CD14-positive monocyte (primary cell): ENCODE measurements around the gene RAB11A. TPM values are rescaled to one million over a fixed set of nuclear protein-coding genes. Genes with fewer than 3 reads are reported as not detected.

Experiments used
- DNase-seq, 3 donors: peaks; one replicate each; pipeline ENCODE4 v3.0.0-alpha.2; 2011 to 2022
- H2AFZ ChIP-seq: 2 replicates; pipeline ENCODE4 v1.6.0; 2012; ENCODE audit warnings: mild to moderate bottlenecking, low read depth, low read length, inconsistent platforms; ENCODE audit not compliant: insufficient read depth, poor library complexity, severe bottlenecking
- H3K27ac ChIP-seq, 2 donors: 1 replicate in 1 of 2; 2 replicates in 1 of 2; pipeline ENCODE4 v1.5.1; 2012 to 2013; ENCODE audit warnings: low read length in 2 of 2, control low read depth in 1 of 2, inconsistent platforms in 1 of 2, low read depth in 1 of 2, mild to moderate bottlenecking in 1 of 2
- H3K27me3 ChIP-seq, 2 donors: one replicate each; pipeline versions ENCODE4 v1.6.0 to v1.6.1; 2011 to 2013; ENCODE audit warnings: low read length in 2 of 2; ENCODE audit not compliant: control insufficient read depth in 2 of 2, insufficient read depth in 2 of 2
- H3K36me3 ChIP-seq, 2 donors: replicated peaks in 1 of 2; 1 replicate in 1 of 2; 2 replicates in 1 of 2; pipeline versions ENCODE4 v1.5.1 to v1.6.1; 2012 to 2013; ENCODE audit warnings: low read length in 2 of 2, control low read depth in 1 of 2, inconsistent platforms in 1 of 2, mild to moderate bottlenecking in 1 of 2; ENCODE audit not compliant: insufficient read depth in 2 of 2, control insufficient read depth in 1 of 2
- H3K4me1 ChIP-seq, 2 donors: 1 replicate in 1 of 2; 2 replicates in 1 of 2; pipeline versions ENCODE4 v1.5.1 to v1.6.1; 2012 to 2013; ENCODE audit warnings: low read length in 2 of 2, control low read depth in 1 of 2, inconsistent platforms in 1 of 2, mild to moderate bottlenecking in 1 of 2, moderate library complexity in 1 of 2; ENCODE audit not compliant: insufficient read depth in 2 of 2, control insufficient read depth in 1 of 2
- H3K4me2 ChIP-seq: replicated peaks from 2 replicates; pipeline ENCODE3; 2012; ENCODE audit warnings: low read length, moderate library complexity, mild to moderate bottlenecking; ENCODE audit not compliant: poor library complexity, severe bottlenecking; ENCODE audit errors: extremely low read depth
- H3K4me3 ChIP-seq, 3 experiments: fragments of 200-600 bp in 1 of 3; sonication (generic) in 1 of 3; replicated peaks in 1 of 3; 1 replicate in 2 of 3; 2 replicates in 1 of 3; pipeline ENCODE4 v1.5.1; 2011 to 2013; ENCODE audit warnings: low read length in 3 of 3, mild to moderate bottlenecking in 3 of 3, control low read depth in 2 of 3, low read depth in 2 of 3, inconsistent platforms in 1 of 3, moderate library complexity in 1 of 3
- H3K79me2 ChIP-seq: 2 replicates; pipeline ENCODE4 v1.6.0; 2012; ENCODE audit warnings: mild to moderate bottlenecking, control low read depth, inconsistent platforms, low read length, moderate library complexity; ENCODE audit not compliant: insufficient read depth
- H3K9ac ChIP-seq: 2 replicates; pipeline ENCODE4 v1.6.0; 2017; ENCODE audit warnings: low read length, mild to moderate bottlenecking; ENCODE audit not compliant: insufficient read depth, poor library complexity, severe bottlenecking
- H3K9me3 ChIP-seq, 2 donors: replicated peaks in 1 of 2; 1 replicate in 1 of 2; 2 replicates in 1 of 2; pipeline versions ENCODE4 v1.5.1 to v1.6.1; 2012 to 2013; ENCODE audit warnings: low read length in 2 of 2, control low read depth in 1 of 2; ENCODE audit not compliant: control insufficient read depth in 1 of 2, insufficient read depth in 1 of 2
- H4K20me1 ChIP-seq: 2 replicates; pipeline ENCODE4 v1.6.0; 2012; ENCODE audit warnings: mild to moderate bottlenecking, low read length, control low read depth, moderate library complexity; ENCODE audit not compliant: insufficient read depth
- H3K27ac Mint-ChIP-seq, 7 donors: one replicate each; pipeline ENCODE4 v1.8.0; 2020; ENCODE audit warnings: mild to moderate bottlenecking in 7 of 7, mixed read lengths in 7 of 7, moderate library complexity in 6 of 7, inconsistent platforms in 2 of 7
- H3K27me3 Mint-ChIP-seq, 3 donors: one replicate each; pipeline ENCODE4 v1.8.0; 2021 to 2022; ENCODE audit warnings: low read depth in 3 of 3, mild to moderate bottlenecking in 3 of 3, mixed read lengths in 3 of 3, moderate library complexity in 3 of 3, inconsistent platforms in 1 of 3
- H3K36me3 Mint-ChIP-seq, 2 donors: one replicate each; pipeline ENCODE4 v1.8.0; 2020; ENCODE audit warnings: mixed read lengths in 2 of 2, inconsistent platforms in 1 of 2, mild to moderate bottlenecking in 1 of 2
- H3K4me1 Mint-ChIP-seq: one replicate; pipeline ENCODE4 v1.8.0; 2020; ENCODE audit warnings: mild to moderate bottlenecking, mixed read lengths
- H3K4me3 Mint-ChIP-seq, 2 donors: one replicate each; pipeline ENCODE4 v1.8.0; 2020; ENCODE audit warnings: mild to moderate bottlenecking in 2 of 2, mixed read lengths in 2 of 2, moderate library complexity in 1 of 2
- H3K9me3 Mint-ChIP-seq, 7 donors: one replicate each; pipeline ENCODE4 v1.8.0; 2020 to 2022; ENCODE audit warnings: mixed read lengths in 7 of 7, mild to moderate bottlenecking in 6 of 7, moderate library complexity in 6 of 7, inconsistent platforms in 2 of 7
- WGBS: methylation state at CpG from one replicate; pipeline ENCODE4 v1.1.5; 2013; ENCODE audit warnings: missing lambda C conversion rate; ENCODE audit not compliant: insufficient coverage; 5-methylcytosine and 5-hydroxymethylcytosine counted together
- intact Hi-C, 2 donors: fragments of 100-400 bp; cut with micrococcal nuclease; formaldehyde crosslinking; loops; one replicate each; pipeline versions ENCODE4 v1.15.0 to v1.15.1; 2023
- polyA plus RNA-seq, 3 donors: library from polyadenylated mRNA; depleted of rRNA in 1 of 3; unstranded in 2 of 3; stranded (reverse) in 1 of 3; fragments of 300-500 nt in 2 of 3; fragments of >200 nt in 1 of 3; fragmentation: Illumina TruSeq in 2 of 3; gene quantifications; 1 replicate in 2 of 3; 2 replicates in 1 of 3; pipeline ENCODE4 v1.2.3, GENCODE V29; 2012 to 2021
- TF ChIP-seq, protein P1 (sequence below): fragments of 200-600 bp; IDR thresholded peaks from one replicate; pipeline ENCODE4 v1.8.0; 2022; ENCODE audit warnings: antibody characterized with exemption, mild to moderate bottlenecking

RAB11A gene
- polyA plus RNA-seq, 3 donors, result 180 to 310 (median 300) TPM

DNA sequence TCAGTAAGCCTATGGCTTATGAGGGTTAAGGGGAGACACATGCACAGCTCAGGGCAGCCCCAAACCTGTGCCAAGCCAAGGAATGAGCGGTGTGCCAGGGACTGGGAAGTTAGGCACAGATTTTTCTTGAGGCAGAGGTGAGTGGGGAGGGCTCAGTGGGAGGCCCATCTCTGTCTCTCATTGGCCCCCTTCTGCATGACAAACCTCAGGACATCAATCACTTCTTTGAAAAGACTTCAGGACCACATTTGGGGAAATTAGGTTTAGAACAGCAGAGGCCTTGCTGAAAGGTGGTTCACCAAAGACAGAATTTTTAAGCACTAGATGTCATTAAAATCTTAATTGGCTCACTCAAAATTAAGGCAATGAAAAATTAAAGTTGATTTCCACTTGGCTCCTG, 57.2 kb downstream of the RAB11A start:
- H2AFZ ChIP-seq, result no peak overlapping the region
- no peak overlapping the region for H3K27ac ChIP-seq
- H3K79me2 ChIP-seq, result no peaks in the 10 kb centered on the region
- no peaks in the 10 kb centered on the region for H3K9me3 Mint-ChIP-seq
- H3K4me3 Mint-ChIP-seq, result no peak overlapping the region
- no peak overlapping the region for H3K4me3 ChIP-seq
- intact Hi-C loops, result no loop called here
- no peaks in the 10 kb centered on the region for H3K36me3 Mint-ChIP-seq
- H3K27ac Mint-ChIP-seq, result no peak overlapping the region
- no peak for DNase-seq
- no peak overlapping the region for H3K9ac ChIP-seq
- H3K36me3 ChIP-seq, result no peaks in the 10 kb centered on the region
- WGBS, result 100% methylated on average over 1 of the region's 1 CpG
- H4K20me1 ChIP-seq, result no peaks in the 10 kb centered on the region
- H3K27me3 ChIP-seq, result no peaks in the 10 kb centered on the region
- H3K4me1 Mint-ChIP-seq, result no peaks in the 10 kb centered on the region
- peaks cover 0 to 3% (median 1%) of the 10 kb centered on the region in 3 donors for H3K27me3 Mint-ChIP-seq
- H3K4me1 ChIP-seq, result no peaks in the 10 kb centered on the region
- no peaks in the 10 kb centered on the region for H3K9me3 ChIP-seq
- TF ChIP-seq, protein P1, sequence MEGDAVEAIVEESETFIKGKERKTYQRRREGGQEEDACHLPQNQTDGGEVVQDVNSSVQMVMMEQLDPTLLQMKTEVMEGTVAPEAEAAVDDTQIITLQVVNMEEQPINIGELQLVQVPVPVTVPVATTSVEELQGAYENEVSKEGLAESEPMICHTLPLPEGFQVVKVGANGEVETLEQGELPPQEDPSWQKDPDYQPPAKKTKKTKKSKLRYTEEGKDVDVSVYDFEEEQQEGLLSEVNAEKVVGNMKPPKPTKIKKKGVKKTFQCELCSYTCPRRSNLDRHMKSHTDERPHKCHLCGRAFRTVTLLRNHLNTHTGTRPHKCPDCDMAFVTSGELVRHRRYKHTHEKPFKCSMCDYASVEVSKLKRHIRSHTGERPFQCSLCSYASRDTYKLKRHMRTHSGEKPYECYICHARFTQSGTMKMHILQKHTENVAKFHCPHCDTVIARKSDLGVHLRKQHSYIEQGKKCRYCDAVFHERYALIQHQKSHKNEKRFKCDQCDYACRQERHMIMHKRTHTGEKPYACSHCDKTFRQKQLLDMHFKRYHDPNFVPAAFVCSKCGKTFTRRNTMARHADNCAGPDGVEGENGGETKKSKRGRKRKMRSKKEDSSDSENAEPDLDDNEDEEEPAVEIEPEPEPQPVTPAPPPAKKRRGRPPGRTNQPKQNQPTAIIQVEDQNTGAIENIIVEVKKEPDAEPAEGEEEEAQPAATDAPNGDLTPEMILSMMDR, result no peak
- H3K4me2 ChIP-seq, result no peak overlapping the region

DNA sequence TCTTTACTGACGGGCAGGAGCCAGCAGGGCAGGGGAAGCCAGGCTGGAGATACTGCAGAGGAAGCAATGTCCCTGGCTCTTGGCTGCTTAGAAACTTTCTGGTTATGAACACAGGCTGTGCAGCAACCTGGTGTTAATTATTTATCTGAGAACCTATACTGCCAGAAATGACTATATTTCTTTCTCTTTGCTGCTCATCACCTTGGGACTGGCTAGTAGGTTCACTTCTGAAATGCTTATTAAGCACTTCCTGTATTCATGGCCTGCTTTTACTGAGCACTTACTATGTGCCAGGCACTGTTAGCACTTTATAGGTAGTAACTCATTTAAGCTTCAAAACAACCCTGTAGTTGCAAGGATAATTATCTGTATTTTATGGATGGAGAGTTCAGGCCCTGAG, 57.6 kb downstream of the RAB11A start:
- Histone ChIP-seq H3K9ac (no peak overlapping the region), H3K79me2 (no peaks in the 10 kb centered on the region), H3K9me3 (no peaks in the 10 kb centered on the region), H3K36me3 (no peaks in the 10 kb centered on the region), H3K4me3 (no peak overlapping the region), H3K27ac (no peak overlapping the region), H3K4me1 (no peaks in the 10 kb centered on the region), H3K4me2 (no peak overlapping the region), H4K20me1 (no peaks in the 10 kb centered on the region), H3K27me3 (no peaks in the 10 kb centered on the region), H2AFZ (no peak overlapping the region)
- Mint-ChIP-seq H3K27me3 (peaks cover 0 to 3% (median 1%) of the 10 kb centered on the region in 3 donors), H3K36me3 (no peaks in the 10 kb centered on the region), H3K27ac (no peak overlapping the region), H3K9me3 (no peaks in the 10 kb centered on the region), H3K4me1 (no peaks in the 10 kb centered on the region), H3K4me3 (no peak overlapping the region)
- DNase-seq, result no peak
- TF ChIP-seq, protein P1, result no peak
- whole genome bisulfite sequencing, result 100% methylated on average over 1 of the region's 1 CpG
- intact Hi-C loops, result no loop called here
